HG03469 (cell line): ENCODE data around the gene BUB1B.
"Not testable (repeated sequence)": the region's sequence is repeated elsewhere in the genome, so short reads cannot be mapped to it uniquely, and the experiment has no call there.

Source experiments
- ATAC-seq: cut with Tn5 transposase; IDR thresholded peaks from one replicate; pipeline ENCODE4 v1.9.1; 2021; ENCODE audit warnings: mild to moderate bottlenecking, moderate library complexity, moderate number of reproducible peaks; ENCODE audit not compliant: unreplicated experiment

Gene BUB1B

GRCh38 chr15:40160689-40161688 is at the start of gene BUB1B:
BUB1B (plus strand) TSS chr15:40161069; CDS start chr15:40161221, 152 bp downstream.
- peak; percentile 66 for ATAC-seq

- no peak for ATAC-seq
Measured at GRCh38 chr15:40111888-40112287, 49.0 kb upstream of the BUB1B start.

- ATAC-seq: no peak
Measured at GRCh38 chr15:40112789-40113188, 48.1 kb upstream of the BUB1B start.

- no peak for ATAC-seq
Measured at GRCh38 chr15:40114218-40114617, 46.7 kb upstream of the BUB1B start.

- ATAC-seq: not testable (repeated sequence)
Measured at GRCh38 chr15:40115106-40115505, 45.8 kb upstream of the BUB1B start.

GRCh38 chr15:40115670-40116093 is 45.2 kb upstream of the BUB1B start:
- ATAC-seq: peak; percentile 84

- no peak for ATAC-seq
Measured at GRCh38 chr15:40118473-40118872, 42.4 kb upstream of the BUB1B start.

- ATAC-seq: no peak
Measured at GRCh38 chr15:40121911-40122638, 38.8 kb upstream of the BUB1B start.

- ATAC-seq: not testable (repeated sequence)
Measured at GRCh38 chr15:40122989-40123388, 37.9 kb upstream of the BUB1B start.

GRCh38 chr15:40123863-40124262 is 37.0 kb upstream of the BUB1B start:
- ATAC-seq: not testable (repeated sequence)

- ATAC-seq: not testable (repeated sequence)
Measured at GRCh38 chr15:40124333-40124732, 36.5 kb upstream of the BUB1B start.

- ATAC-seq: not testable (repeated sequence)
Measured at GRCh38 chr15:40124807-40125285, 36.0 kb upstream of the BUB1B start.

GRCh38 chr15:40125950-40126349 is 34.9 kb upstream of the BUB1B start:
- no peak for ATAC-seq

- no peak for ATAC-seq
Measured at GRCh38 chr15:40128766-40129660, 31.9 kb upstream of the BUB1B start.

- ATAC-seq: no peak
Measured at GRCh38 chr15:40130118-40130517, 30.8 kb upstream of the BUB1B start.

- ATAC-seq: no peak
Measured at GRCh38 chr15:40130799-40131502, 29.9 kb upstream of the BUB1B start.

GRCh38 chr15:40133544-40133943 is 27.3 kb upstream of the BUB1B start:
- no peak for ATAC-seq

GRCh38 chr15:40134885-40135284 is 26.0 kb upstream of the BUB1B start:
- ATAC-seq: no peak

GRCh38 chr15:40135846-40136450 is 24.9 kb upstream of the BUB1B start:
- not testable (repeated sequence) for ATAC-seq
